Stimulated activated effector memory CD8-positive, alpha-beta T cell treated with anti-CD3 and anti-CD28 coated beads, Interleukin-12 subunit alpha, Interleukin-12 subunit beta, amount 100 ng/mL, for 72 hours (primary cell): ENCODE results near the gene ACOX3.

Source experiments
- ATAC-seq: fragments of 150-1000 bp; cut with Tn5 transposase; 2 replicates; pipeline ENCODE4 v1.10.0; 2021
- DNase-seq, 2 donors: peaks; one replicate each; pipeline ENCODE4 v3.0.0; 2021 to 2022; ENCODE audit warnings: low spot score in 2 of 2
- H3K27ac Mint-ChIP-seq: one replicate; pipeline ENCODE4 v1.8.0; 2022; ENCODE audit warnings: mild to moderate bottlenecking, mixed read lengths
- H3K36me3 Mint-ChIP-seq: one replicate; pipeline ENCODE4 v1.8.0; 2022; ENCODE audit warnings: mild to moderate bottlenecking, mixed read lengths
- H3K4me1 Mint-ChIP-seq: one replicate; pipeline ENCODE4 v1.8.0; 2022; ENCODE audit warnings: mixed read lengths
- H3K4me3 Mint-ChIP-seq: one replicate; pipeline ENCODE4 v1.8.0; 2022; ENCODE audit warnings: mild to moderate bottlenecking, mixed read lengths
- H3K9me3 Mint-ChIP-seq: one replicate; pipeline ENCODE4 v1.8.0; 2022; ENCODE audit warnings: mixed read lengths

Gene ACOX3

DNA sequence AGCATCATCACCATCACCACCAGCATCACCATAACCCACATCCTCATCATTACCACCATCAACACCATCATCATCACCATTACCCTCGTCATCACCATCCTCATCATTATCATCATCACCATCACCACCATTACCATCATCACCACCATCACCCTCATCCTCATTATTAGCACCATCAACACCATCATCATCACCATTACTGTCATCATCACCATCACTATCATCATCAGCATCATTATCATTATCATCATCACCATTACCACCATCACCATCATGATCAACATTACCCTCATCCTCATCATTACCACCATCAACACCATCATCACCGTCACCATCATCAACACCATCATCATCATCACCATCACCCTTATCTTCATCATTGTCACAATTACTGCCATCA is 119.3 kb downstream of the ACOX3 start:
- no peak for ATAC-seq
- no peak for DNase-seq
- Mint-ChIP-seq H3K36me3 (no peaks in the 10 kb centered on the region), H3K4me1 (no peaks in the 10 kb centered on the region), H3K4me3 (no peak overlapping the region), H3K27ac (no peak overlapping the region), H3K9me3 (no peaks in the 10 kb centered on the region)

DNA sequence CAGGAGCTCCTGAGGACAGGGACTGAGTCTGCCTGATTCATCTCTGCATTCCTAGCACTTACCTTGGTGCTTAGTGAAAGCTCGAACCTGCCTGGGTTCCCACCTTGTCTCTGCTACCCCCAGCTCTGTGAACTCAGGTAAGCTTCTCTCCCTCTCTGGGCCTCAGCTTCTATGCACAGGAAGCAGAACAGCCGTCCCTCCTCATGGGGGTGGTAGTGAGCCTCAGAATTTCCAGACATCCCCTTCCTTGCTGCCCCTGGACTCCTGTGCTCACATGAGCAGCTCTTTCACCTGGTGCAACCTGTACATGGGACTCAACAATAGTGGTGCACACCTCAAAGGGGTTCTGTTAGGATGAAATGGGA is 120.2 kb downstream of the ACOX3 start:
- Mint-ChIP-seq H3K27ac (no peak overlapping the region), H3K9me3 (no peaks in the 10 kb centered on the region), H3K4me3 (no peak overlapping the region), H3K4me1 (no peaks in the 10 kb centered on the region), H3K36me3 (no peaks in the 10 kb centered on the region)
- ATAC-seq: no peak
- no peak for DNase-seq

DNA sequence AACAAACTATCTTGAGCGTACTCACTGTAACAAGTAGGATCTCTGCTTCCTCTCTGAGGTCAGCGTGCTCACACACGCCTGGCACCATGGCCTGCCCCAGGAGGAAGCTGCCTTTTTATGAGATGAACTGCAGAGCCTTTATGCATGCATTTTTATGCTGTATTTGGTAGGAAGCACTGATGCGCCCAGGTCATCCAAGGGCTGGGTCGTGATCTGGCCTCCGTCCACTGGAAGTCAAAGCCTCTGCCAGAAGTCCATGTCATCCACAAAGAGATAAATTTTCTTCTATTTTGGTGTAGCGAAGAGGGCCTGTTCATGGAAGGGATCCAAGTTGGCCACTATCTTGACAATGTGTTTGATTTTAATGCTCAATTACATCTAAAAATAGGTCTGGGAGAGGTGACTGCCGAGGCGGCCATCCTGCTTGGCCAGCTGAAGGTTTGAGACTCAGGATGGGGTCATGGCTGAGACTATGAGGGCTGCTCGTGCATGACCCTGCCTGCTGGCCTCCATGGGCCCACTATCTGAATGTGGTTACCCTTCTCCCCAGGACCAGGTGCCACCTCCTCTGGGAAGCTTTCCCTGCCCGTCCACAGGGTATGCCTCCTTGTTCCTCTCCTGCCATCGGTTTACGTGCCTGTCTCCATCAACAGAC is 120.7 kb downstream of the ACOX3 start:
- H3K9me3 Mint-ChIP-seq: no peaks in the 10 kb centered on the region
- no peaks in the 10 kb centered on the region for H3K36me3 Mint-ChIP-seq
- no peaks in the 10 kb centered on the region for H3K4me1 Mint-ChIP-seq
- DNase-seq (no peak), ATAC-seq (no peak)
- H3K4me3 Mint-ChIP-seq: no peak overlapping the region
- H3K27ac Mint-ChIP-seq: no peak overlapping the region

DNA sequence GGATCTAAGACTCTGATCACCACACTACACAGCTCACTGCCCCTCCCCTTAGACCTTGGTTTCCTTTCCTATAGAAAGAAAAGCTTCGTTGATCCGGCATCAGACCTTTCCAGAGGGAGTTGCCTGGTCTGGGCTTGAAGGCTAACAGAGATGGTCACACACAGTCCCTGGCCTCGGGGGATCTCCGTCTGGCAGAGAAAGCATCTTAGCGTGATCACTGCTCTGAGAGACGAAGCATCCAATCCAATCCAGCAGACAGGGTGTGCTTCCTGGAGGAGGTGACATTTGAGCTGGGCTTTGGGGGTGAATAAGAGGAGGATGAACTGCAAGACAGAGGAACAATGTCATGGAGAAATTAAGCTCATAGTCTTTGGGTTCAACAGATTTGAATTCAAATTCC is 121.5 kb downstream of the ACOX3 start:
- DNase-seq (no peak), ATAC-seq (no peak)
- Mint-ChIP-seq H3K36me3 (no peaks in the 10 kb centered on the region), H3K27ac (no peak overlapping the region), H3K9me3 (no peaks in the 10 kb centered on the region), H3K4me1 (no peaks in the 10 kb centered on the region), H3K4me3 (no peak overlapping the region)

DNA sequence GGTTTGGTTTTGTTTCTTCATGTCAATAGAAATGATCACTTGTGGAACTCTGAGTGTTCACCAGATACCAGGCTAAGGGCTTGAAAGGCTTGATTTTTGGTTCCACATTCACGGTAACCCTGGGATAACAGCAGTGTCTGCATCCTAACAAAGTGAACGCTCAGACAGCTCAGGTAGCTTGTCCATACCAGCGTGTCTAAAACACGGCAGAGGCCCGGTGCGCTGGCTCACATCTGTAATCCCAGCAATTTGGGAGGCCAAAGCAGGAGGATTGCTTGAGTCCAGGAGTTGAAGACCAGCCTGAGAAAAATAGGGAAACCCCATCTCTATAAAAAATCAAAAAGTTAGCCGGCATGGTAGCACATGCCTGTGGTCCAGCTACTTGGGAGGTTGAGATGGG is 122.0 kb downstream of the ACOX3 start:
- no peak overlapping the region for H3K4me3 Mint-ChIP-seq
- no peaks in the 10 kb centered on the region for H3K36me3 Mint-ChIP-seq
- ATAC-seq: no peak
- no peak for DNase-seq
- H3K27ac Mint-ChIP-seq: no peak overlapping the region
- no peaks in the 10 kb centered on the region for H3K4me1 Mint-ChIP-seq
- H3K9me3 Mint-ChIP-seq: no peaks in the 10 kb centered on the region

DNA sequence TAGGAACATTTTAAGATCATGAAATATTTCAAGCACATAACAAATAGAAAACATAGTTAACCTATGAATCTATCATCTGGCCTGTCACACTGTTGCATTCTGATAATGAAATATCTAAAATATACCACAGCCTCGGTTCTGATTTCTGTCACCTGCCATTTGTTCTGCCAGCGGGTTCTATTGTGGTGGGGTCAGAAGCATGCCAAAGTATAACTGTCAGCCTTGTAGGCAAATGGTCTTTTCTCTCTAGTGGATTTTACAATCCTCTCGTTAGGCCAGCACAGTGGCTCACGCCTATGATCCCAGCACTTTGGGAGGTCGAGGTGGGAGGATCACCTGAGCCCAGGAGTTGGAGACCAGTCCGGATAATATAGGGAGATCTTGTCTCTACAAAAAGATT is 123.0 kb downstream of the ACOX3 start:
- no peaks in the 10 kb centered on the region for H3K4me1 Mint-ChIP-seq
- H3K9me3 Mint-ChIP-seq: no peaks in the 10 kb centered on the region
- H3K4me3 Mint-ChIP-seq: no peak overlapping the region
- no peak overlapping the region for H3K27ac Mint-ChIP-seq
- DNase-seq: no peak
- no peaks in the 10 kb centered on the region for H3K36me3 Mint-ChIP-seq
- no peak for ATAC-seq

DNA sequence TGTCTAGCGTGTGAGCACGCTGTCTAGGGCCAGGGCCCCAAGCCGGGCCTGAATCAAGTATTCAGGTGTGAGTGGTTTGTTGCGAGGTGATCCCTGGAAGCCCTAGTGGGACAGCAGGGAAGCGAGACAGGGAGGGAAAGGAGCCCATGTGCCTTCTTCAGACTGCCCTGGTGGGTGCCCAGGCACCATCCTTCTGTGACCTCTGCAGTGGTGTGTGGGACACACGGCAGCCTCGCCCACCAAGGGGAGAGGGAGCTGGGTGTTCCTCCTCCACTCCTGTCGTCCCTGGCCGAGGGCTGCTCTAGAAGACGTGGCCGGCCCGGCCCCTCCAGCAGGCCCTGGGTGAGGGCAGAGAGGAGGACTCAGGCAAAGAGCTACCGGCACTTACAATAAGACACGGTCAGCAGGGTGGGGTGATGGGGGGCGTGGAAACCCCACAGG is 123.6 kb downstream of the ACOX3 start:
- Mint-ChIP-seq H3K36me3 (no peaks in the 10 kb centered on the region), H3K4me1 (no peaks in the 10 kb centered on the region), H3K27ac (no peak overlapping the region), H3K4me3 (no peak overlapping the region), H3K9me3 (no peaks in the 10 kb centered on the region)
- no peak for ATAC-seq
- no peak for DNase-seq
